Activated T-helper 9 cell treated with anti-CD3 and anti-CD28 coated beads, Interleukin-2, amount 50 U/mL, for 16 hours (primary cell): ENCODE measurements around the gene SLC22A25.
"Not testable (repeated sequence)": the region's sequence is repeated elsewhere in the genome, so short reads cannot be mapped to it uniquely, and the experiment has no call there.

ENCODE experiments used
- DNase-seq: peaks from one replicate; pipeline ENCODE4 v3.0.0-alpha.2; 2020; ENCODE audit warnings: low read depth

Gene SLC22A25

GRCh38 chr11:63243533-63243932 is at the start of gene SLC22A25:
Gene SLC22A25, minus strand, starts transcription at chr11:63243599. Its CDS starts 13,947 bp downstream, at chr11:63229652.
- DNase-seq, result no peak

DNA sequence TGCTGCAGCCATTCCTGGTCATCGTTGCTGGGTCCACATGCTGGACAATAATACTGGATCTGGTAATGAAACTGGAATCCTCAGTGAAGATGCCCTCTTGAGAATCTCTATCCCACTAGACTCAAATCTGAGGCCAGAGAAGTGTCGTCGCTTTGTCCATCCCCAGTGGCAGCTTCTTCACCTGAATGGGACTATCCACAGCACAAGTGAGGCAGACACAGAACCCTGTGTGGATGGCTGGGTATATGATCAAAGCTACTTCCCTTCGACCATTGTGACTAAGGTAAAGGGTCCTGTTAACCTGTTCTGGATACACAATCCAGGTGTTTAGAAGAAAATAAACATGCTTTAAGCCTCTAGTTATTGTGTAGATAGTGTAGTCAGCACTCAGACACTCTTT is 46.9 kb upstream of the SLC22A25 start:
- no peak for DNase-seq

DNA sequence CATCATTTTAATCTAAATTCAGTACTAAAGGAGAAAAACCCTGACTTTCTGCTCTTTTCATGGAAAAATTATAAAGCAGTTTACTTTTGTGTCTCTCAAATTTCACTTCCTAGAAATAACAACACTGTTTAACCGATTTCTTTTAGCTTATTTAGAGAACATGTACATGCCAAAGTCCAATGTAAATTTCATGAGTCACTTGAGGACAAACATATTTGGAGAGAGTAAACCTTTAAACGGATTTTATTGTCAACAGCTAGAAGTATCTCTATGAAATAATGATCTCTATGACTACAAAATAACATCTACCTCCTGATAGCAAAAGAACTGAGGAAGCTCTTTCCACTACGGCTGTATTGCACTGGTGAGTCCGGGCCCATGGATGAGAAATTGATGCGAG is 46.3 kb upstream of the SLC22A25 start:
- DNase-seq, result no peak

- no peak for DNase-seq
Measured at GRCh38 chr11:63282579-63282978, 39.2 kb upstream of the SLC22A25 start.

- no peak for DNase-seq
Measured at GRCh38 chr11:63280920-63281319, 37.5 kb upstream of the SLC22A25 start.

GRCh38 chr11:63277345-63277943 is 34.0 kb upstream of the SLC22A25 start:
- no peak for DNase-seq

DNA sequence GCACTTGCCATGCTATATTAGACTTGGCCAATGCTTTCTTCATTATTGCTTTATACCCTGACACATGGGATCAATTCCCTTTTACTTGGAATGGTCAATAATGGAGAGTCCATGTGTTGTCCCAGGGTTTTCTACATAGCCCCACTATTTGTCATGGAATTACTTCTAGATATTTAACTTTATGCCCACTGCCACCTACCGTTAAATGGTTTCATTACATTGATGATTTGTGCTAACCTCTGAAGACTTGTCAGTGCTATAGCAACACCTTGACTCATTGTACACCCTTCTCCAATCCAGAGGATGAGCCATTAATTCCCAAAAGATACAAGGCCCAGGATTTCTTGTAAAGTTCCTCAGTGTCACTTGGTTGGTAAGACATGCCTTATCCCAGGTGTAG is 31.4 kb upstream of the SLC22A25 start:
- no peak for DNase-seq

GRCh38 chr11:63273685-63274084 is 30.3 kb upstream of the SLC22A25 start:
- DNase-seq, result no peak

- no peak for DNase-seq
Measured at GRCh38 chr11:63262547-63262946, 19.1 kb upstream of the SLC22A25 start.

DNA sequence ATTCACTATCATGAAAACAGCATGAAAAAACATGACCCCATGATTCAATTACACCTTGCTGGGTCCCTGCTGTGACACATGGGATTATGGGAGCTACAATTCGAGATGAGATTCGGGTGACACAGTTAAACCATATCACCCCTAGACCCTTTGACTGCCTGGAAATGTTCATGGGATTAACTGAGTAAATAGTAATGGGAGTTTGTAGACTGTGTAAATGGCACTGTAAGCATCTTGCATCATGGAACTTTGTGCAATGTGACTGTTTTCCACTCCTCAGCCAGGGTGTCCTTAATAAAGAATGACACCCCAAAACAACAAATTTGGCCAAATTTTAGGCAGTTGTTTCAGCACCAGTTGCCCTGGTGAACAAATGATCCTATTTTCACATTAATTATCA is 7.9 kb upstream of the SLC22A25 start:
- no peak for DNase-seq

DNA sequence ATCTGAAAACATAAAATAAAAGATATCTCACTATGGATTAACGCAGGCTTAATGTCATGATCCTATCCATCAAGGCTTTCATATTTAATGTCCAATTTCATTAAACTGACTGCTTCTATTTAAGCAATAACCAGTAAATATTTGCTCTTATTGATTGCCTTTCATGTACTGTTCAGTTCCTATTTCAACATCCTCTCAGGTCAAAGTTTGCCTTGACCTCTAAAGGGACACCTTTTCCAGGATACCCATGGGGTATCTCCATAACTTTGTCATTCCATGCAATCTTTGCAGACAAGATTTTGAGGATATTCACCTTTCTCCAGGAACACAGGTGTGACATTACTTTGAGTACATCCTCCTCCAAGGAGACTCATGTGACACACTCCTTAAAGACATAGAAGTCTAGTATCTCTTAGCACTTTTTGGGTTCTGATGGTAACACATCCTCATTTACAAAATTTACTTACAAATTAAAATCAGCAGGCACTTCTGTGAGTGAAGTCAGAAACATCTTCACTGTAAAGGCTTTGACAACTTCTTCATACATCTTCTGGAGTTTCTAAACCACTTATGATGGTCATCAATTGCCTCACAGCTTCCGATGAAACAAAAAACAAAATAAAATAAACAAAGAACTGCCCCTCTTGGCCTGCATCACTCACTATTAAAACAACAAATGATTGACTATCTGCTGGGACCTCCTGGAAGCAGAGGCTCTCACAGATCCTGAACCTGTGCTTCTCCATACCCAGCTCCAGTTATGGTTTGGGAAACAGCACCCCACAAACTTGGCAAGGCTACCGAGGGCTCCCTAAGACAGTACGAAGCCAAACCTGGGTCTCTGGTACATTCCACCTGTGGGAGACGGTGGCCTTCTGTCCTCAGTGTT is 7.0 kb upstream of the SLC22A25 start:
- DNase-seq, result no peak

- no peak for DNase-seq
Measured at GRCh38 chr11:63248966-63249365, 5.6 kb upstream of the SLC22A25 start.

DNA sequence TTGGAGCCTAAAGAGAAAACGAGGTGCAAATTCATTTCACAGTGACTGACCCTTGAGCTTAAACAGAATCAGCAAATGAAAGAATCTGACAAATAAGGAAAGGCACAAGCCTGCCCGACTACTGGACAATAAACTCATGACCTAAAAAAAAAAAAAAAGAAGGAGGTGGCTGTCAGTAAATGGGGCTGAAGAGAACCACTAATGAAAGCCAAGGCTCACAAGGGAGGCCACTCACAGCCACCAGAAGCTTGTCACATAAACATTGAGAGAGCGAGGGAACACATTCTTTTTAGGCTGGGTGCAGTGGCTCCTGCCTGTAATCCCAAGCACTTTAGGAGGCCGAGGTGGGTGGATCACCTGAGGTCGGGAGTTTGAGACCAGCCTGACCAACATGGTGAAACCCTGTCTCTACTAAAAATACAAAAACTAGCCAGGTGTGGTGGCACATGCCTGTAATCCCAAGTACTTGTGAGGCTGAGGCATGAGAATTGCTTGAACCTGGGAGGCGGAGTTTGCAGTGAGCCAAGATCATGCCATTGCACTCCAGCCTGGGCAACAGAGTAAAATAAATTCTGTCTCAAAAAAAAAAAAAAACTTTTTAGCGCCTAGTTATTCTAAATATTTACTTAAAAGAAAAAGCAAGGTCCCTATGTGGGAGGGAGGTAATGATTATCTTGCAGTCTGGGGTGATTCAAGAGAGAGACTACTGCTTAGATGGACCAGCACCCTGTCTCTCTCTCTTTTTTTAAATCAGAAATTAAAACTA is 4.0 kb upstream of the SLC22A25 start:
- not testable (repeated sequence) for DNase-seq

GRCh38 chr11:63246045-63246444 is 2.6 kb upstream of the SLC22A25 start:
- DNase-seq, result no peak

DNA sequence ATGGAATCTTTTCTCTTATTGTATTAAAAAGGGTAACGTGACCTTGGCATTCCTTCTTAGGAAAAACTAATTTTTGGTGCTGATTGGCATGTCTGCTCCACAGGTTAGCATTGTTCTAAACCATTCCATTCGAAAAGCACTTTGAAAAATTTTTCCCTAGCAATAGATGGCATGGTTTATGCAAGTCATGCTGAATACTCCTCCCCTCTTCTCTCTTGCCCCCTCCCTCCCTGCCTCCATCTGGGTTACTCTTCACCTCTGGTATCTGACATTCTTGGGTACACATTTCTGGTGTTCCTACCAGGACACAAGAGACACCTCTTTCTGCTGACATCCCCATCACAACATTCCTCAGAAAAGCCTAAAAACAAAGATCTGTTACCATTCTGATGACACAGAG is 1.5 kb upstream of the SLC22A25 start:
- DNase-seq, result no peak

- DNase-seq, result no peak
Measured at GRCh38 chr11:63242089-63242781, 1.2 kb downstream of the SLC22A25 start.

- DNase-seq, result no peak
Measured at GRCh38 chr11:63240791-63241379, 2.5 kb downstream of the SLC22A25 start.

DNA sequence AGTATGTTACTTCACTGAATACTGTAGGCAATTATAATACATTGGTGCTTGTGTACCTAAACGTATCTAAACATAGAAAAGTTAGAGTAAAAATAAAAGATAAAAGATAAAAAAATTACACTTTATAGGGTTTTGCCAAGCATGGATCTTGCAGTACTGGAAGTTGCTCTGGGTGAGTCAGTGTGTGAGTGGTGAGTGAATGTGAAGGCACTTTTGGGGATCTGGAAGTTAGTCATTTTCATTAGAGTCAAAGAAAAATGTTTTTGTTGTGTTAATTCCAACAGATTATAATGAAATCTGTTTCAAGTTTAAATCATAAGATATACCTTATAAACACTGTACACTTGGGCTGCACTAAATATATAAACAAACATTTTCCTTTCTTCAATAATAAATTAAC is 3.3 kb downstream of the SLC22A25 start:
- no peak for DNase-seq

DNA sequence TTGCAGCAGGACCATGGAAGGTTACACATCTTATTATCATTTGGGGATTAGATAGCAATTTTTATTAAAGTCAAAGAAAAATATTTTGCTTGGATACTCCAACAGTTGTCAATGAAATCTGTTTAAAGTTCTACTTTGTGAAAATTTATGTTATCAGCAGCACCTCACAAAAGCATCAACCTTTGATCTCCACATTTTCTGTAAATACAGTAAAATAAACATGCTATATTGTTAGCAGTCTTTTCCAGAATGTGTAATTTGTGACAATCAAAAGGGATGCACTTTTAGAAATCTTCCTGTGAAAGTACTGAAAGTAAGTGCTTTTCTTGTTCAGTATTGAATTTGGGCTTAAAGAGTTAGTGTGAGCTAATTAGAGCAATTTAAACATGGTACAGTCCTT is 4.1 kb downstream of the SLC22A25 start:
- DNase-seq, result no peak

GRCh38 chr11:63237413-63237812 is 6.0 kb downstream of the SLC22A25 start:
- DNase-seq, result no peak
